Lower leg skin (tissue), 4 donors: Measurements from ENCODE around the gene KCNK7. TPM values are rescaled to one million over a fixed set of nuclear protein-coding genes. Genes with fewer than 3 reads are reported as not detected.

Source experiments
- DNase-seq, 2 donors: peaks; one replicate each; pipeline ENCODE4 v3.0.0-alpha.2; 2019; ENCODE audit warnings: low spot score in 2 of 2
- H3K4me3 ChIP-seq: fragments of 200-600 bp; sonication (generic); 2 replicates; pipeline ENCODE4 v1.5.1; 2017; ENCODE audit warnings: mild to moderate bottlenecking, low read depth; ENCODE audit not compliant: poor library complexity, severe bottlenecking
- CTCF ChIP-seq, 3 donors: fragments of 450-650 bp; IDR thresholded peaks; one replicate each; pipeline ENCODE4 v1.5.1; 2016; ENCODE audit warnings: antibody characterized with exemption in 3 of 3, mild to moderate bottlenecking in 3 of 3, moderate library complexity in 2 of 3
- POLR2A ChIP-seq, 2 donors: fragments of 450-650 bp; IDR thresholded peaks; one replicate each; pipeline ENCODE4 v1.6.1; 2016 to 2017; ENCODE audit warnings: antibody characterized with exemption in 2 of 2, mild to moderate bottlenecking in 1 of 2, moderate library complexity in 1 of 2
- WGBS, 2 donors: methylation state at CpG; one replicate each; pipeline ENCODE4 v1.1.5; 2018; 5-methylcytosine and 5-hydroxymethylcytosine counted together
- intact Hi-C: fragments of 100-400 bp; cut with DNase I; formaldehyde crosslinking; loops from one replicate; pipeline ENCODE4 v1.15.0; 2023; ENCODE audit warnings: low total_unique reads
- total RNA-seq, 4 donors: library from RNA; depleted of rRNA; stranded (reverse); fragments of >200 nt; gene quantifications; one replicate each; pipeline ENCODE4 v1.1.0, GENCODE V29; 2016

The KCNK7 gene
- total RNA-seq, 4 donors from 2014 or later = 168 to 197 (median 184) TPM

- TF ChIP-seq POLR2A (IDR thresholded peaks at IDR 0.05) (no peak), CTCF (IDR thresholded peaks at IDR 0.05) (no peak)
- DNase-seq = peak in 1 of 2 donors; percentile 91
- 34 to 43% methylated on average over 19 of the region's 19 CpGs for WGBS, 2 donors
- intact Hi-C loops = no loop called here
- H3K4me3 ChIP-seq = no peak overlapping the region
These were observed 36.6 kb downstream of the KCNK7 start for GRCh38 chr11:65558930-65559509.

DNA sequence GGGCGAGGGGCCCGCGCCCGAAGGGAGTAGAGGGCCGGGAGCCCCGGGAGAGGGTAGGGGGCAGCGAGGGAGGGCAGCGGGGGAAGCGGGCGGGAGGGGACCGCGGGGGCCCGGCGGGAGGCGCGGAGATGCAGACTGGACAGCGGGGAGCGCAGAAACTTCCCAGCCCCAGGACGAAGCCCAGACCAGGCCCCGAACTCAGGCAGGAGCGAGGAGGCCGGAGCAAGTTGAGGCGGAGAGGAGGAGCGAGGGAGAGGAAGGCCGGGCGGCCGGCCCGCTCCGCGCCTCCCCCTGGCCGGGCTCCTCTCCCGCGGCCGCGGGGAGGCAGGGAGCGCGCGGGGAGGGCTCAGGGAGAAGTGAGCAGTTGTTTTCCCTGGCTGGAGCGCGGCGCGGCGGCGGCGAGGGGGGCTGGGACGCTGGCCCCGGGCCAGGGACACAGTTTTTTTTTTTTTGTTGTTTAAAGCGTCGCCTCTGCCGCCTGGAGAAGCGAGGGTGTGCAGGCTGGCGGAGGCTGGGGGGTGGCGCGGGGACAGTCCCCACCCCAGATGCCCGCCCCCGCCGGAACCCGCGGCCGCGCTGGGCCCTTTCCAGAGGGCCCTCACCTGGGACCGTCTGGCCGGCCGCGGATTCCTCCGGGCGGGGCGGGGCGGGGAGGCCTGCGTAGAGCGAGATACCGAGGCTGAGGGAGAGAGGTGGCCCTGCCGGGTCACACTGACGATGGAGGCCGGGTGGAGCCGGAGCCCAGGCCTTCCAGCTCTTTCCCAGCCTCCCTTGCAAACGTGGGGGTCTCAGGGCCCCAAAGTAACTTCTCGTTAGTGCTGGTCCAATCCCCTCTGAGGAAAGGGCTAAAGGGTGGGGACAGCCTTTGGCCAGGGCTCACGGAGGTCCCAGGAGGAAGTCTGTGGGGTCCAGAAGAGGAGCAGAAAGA is 37.3 kb downstream of the KCNK7 start, which contains the start of gene LTBP3:
Gene LTBP3 (minus strand): TSS at position 358 of the 928 bp plus-strand sequence. CDS start 400 bp downstream, outside the sequence.
- intact Hi-C loops = no loop called here
- WGBS, 2 donors = 1% methylated on average over 40 to 70 of the region's 79 CpGs
- TF ChIP-seq POLR2A (IDR thresholded peaks at IDR 0.05) (no peak), CTCF (IDR thresholded peaks at IDR 0.05) (no peak)
- peak within 1 kb of the TSS; percentile 20 for H3K4me3 ChIP-seq
- peak in 1 of 2 donors; percentile 93 for DNase-seq

DNA sequence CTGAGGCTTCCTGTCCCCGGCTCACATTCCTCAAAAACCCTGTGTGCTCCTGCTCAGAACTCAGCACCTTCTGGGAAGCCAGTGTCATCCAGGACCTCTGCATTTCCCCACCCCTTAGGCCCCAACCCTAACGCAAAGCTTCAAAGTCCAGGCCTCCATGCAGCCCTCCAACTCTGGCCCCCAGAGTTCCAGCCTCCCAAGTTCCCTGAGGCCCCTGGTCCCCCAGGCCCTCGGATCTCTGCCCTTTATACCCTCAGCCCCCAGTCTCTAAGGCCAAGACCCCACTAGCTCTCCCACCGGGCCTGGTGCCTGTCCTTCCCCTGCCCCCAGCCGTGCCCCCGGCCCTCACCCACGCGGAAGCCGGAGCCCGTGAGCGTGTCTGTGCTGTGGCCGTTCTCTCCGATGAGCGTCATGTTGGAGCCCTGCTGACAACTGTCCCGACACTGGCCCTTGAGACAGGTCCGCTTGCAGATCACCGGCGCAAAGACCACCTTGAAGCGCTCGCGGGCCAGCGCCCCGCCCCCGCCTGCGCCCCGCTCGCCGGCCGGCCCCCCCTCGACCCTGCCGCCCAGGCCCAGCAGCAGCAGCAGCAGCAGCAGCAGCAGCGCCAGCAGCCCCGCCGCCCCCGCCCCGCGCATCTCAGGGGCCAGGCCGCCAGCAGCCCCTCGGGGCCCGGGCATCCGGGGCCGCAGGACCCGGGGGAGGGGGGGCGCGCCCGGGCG is 38.2 kb downstream of the KCNK7 start:
- H3K4me3 ChIP-seq = peak overlapping the region; percentile 20
- no peak for DNase-seq
- no peak for TF ChIP-seq POLR2A (IDR thresholded peaks at IDR 0.05)
- TF ChIP-seq CTCF (IDR thresholded peaks at IDR 0.05) = no peak
- intact Hi-C loops = no loop called here
- WGBS, 2 donors = 7 to 10% methylated on average over 11 to 26 of the region's 47 CpGs

- no peak for TF ChIP-seq CTCF (IDR thresholded peaks at IDR 0.05)
- TF ChIP-seq POLR2A (IDR thresholded peaks at IDR 0.05) = no peak
- 74 to 76% methylated on average over 12 of the region's 12 CpGs for WGBS, 2 donors
- H3K4me3 ChIP-seq = no peak overlapping the region
- intact Hi-C loops = no loop called here
- no peak for DNase-seq
These were observed 38.9 kb downstream of the KCNK7 start for GRCh38 chr11:65556470-65557279.

DNA sequence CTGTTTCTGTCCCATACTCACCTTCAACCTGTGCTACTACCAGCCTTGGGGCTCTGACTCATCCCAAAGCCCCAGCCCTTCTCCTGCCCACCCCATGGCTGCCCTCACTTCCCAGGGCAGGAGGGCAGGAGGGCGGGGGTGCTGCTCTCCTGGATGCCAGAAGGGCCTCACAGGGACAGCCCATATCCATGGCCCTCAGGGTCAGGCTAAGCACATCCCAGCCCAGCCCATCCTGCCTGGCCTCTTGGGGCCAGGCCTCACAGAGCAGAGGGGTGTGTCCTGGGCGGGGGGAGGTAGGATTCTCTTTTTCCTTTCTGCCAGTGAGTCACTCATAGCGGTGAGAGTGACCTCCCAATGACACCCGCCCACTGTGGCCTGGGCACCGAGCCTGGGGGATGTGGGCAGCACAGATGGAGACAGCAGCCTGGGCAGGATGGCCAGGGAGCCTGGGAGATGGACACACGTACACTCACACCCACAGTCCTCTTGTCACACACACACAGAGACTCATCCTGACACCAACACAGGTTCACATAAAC is 39.8 kb downstream of the KCNK7 start:
- intact Hi-C loops = no loop called here
- DNase-seq = peak in 1 of 2 donors; percentile 91

More for the DNA sequence above, 39.8 kb downstream of the KCNK7 start:
- 20 to 42% methylated on average over 5 to 6 of the region's 6 CpGs for WGBS, 2 donors
- TF ChIP-seq CTCF (IDR thresholded peaks at IDR 0.05) (no peak), POLR2A (IDR thresholded peaks at IDR 0.05) (no peak)
- H3K4me3 ChIP-seq = no peak overlapping the region
